ENCODE results near the gene SLC7A7.
"Not testable (repeated sequence)": the region's sequence is repeated elsewhere in the genome, so short reads cannot be mapped to it uniquely, and the experiment has no call there.

GRCh38 chr14:22725374-22725773 is 89.9 kb downstream of the SLC7A7 start:
- TF ChIP-seq, protein P1, sequence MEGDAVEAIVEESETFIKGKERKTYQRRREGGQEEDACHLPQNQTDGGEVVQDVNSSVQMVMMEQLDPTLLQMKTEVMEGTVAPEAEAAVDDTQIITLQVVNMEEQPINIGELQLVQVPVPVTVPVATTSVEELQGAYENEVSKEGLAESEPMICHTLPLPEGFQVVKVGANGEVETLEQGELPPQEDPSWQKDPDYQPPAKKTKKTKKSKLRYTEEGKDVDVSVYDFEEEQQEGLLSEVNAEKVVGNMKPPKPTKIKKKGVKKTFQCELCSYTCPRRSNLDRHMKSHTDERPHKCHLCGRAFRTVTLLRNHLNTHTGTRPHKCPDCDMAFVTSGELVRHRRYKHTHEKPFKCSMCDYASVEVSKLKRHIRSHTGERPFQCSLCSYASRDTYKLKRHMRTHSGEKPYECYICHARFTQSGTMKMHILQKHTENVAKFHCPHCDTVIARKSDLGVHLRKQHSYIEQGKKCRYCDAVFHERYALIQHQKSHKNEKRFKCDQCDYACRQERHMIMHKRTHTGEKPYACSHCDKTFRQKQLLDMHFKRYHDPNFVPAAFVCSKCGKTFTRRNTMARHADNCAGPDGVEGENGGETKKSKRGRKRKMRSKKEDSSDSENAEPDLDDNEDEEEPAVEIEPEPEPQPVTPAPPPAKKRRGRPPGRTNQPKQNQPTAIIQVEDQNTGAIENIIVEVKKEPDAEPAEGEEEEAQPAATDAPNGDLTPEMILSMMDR (conservative IDR thresholded peaks at IDR 0.05; ENCODE audit: low read depth in 2 of 2) = not testable (repeated sequence)
- TF ChIP-seq EZH2 (IDR thresholded peaks at IDR 0.05; ENCODE audit: low read depth, unreplicated experiment) = not testable (repeated sequence)
- TF ChIP-seq, protein P2, sequence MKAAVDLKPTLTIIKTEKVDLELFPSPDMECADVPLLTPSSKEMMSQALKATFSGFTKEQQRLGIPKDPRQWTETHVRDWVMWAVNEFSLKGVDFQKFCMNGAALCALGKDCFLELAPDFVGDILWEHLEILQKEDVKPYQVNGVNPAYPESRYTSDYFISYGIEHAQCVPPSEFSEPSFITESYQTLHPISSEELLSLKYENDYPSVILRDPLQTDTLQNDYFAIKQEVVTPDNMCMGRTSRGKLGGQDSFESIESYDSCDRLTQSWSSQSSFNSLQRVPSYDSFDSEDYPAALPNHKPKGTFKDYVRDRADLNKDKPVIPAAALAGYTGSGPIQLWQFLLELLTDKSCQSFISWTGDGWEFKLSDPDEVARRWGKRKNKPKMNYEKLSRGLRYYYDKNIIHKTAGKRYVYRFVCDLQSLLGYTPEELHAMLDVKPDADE (IDR thresholded peaks at IDR 0.05) = not testable (repeated sequence)
